Hematopoietic multipotent progenitor cell treated with erythropoietin and hydrocortisone succinate and interleukin-3 and kit ligand, for 15 days (in vitro differentiated cells): ENCODE measurements around the gene CNTNAP5.

Source experiments
- DNase-seq: peaks from one replicate; pipeline ENCODE4 v3.0.0-alpha.2; 2015; ENCODE audit warnings: low spot score

The CNTNAP5 gene

GRCh38 chr2:124610141-124610540 lies 585.1 kb downstream of the CNTNAP5 start:
- DNase-seq: no peak

- no peak for DNase-seq
These were observed 585.8 kb downstream of the CNTNAP5 start for GRCh38 chr2:124610866-124611265.

- DNase-seq: no peak
These were observed 598.5 kb downstream of the CNTNAP5 start for GRCh38 chr2:124623560-124623959.

- DNase-seq: no peak
These were observed 600.5 kb downstream of the CNTNAP5 start for GRCh38 chr2:124625561-124625960.

GRCh38 chr2:124626993-124627392 lies 601.9 kb downstream of the CNTNAP5 start:
- no peak for DNase-seq

GRCh38 chr2:124633812-124634211 lies 608.7 kb downstream of the CNTNAP5 start:
- no peak for DNase-seq

- no peak for DNase-seq
These were observed 614.4 kb downstream of the CNTNAP5 start for GRCh38 chr2:124639524-124639923.

- no peak for DNase-seq
These were observed 615.2 kb downstream of the CNTNAP5 start for GRCh38 chr2:124640221-124640750.

GRCh38 chr2:124646166-124646815 lies 621.2 kb downstream of the CNTNAP5 start:
- no peak for DNase-seq

- no peak for DNase-seq
These were observed 622.2 kb downstream of the CNTNAP5 start for GRCh38 chr2:124647245-124647644.

GRCh38 chr2:124647663-124648062 lies 622.6 kb downstream of the CNTNAP5 start:
- no peak for DNase-seq

- no peak for DNase-seq
These were observed 623.9 kb downstream of the CNTNAP5 start for GRCh38 chr2:124649001-124649400.

GRCh38 chr2:124652099-124652498 lies 627.0 kb downstream of the CNTNAP5 start:
- no peak for DNase-seq

- no peak for DNase-seq
These were observed 633.3 kb downstream of the CNTNAP5 start for GRCh38 chr2:124658373-124658772.

- no peak for DNase-seq
These were observed 636.5 kb downstream of the CNTNAP5 start for GRCh38 chr2:124661558-124661957.

GRCh38 chr2:124662946-124663644 lies 638.0 kb downstream of the CNTNAP5 start:
- no peak for DNase-seq

- DNase-seq: no peak
These were observed 638.5 kb downstream of the CNTNAP5 start for GRCh38 chr2:124663645-124663997.

GRCh38 chr2:124664363-124664762 lies 639.3 kb downstream of the CNTNAP5 start:
- DNase-seq: no peak

- no peak for DNase-seq
These were observed 641.9 kb downstream of the CNTNAP5 start for GRCh38 chr2:124666976-124667375.

GRCh38 chr2:124668161-124668560 lies 643.1 kb downstream of the CNTNAP5 start:
- DNase-seq: no peak

- DNase-seq: no peak
These were observed 645.1 kb downstream of the CNTNAP5 start for GRCh38 chr2:124670187-124670586.

- DNase-seq: no peak
These were observed 653.0 kb downstream of the CNTNAP5 start for GRCh38 chr2:124678043-124678442.

GRCh38 chr2:124683536-124684428 lies 658.7 kb downstream of the CNTNAP5 start:
- DNase-seq: no peak
